DOHH2 (cell line): ENCODE results near the gene TACR2.

Experiments used
- H3F3A ChIP-seq: fragments of 200-600 bp; sonication (generic), shearing (Covaris generic); 2 replicates; pipeline ENCODE4 v1.6.0; 2016; ENCODE audit warnings: antibody characterized with exemption, mild to moderate bottlenecking; ENCODE audit not compliant: control insufficient read depth, insufficient read depth
- H3K27ac ChIP-seq: fragments of 200-600 bp; sonication (generic); 2 replicates; pipeline ENCODE4 v1.5.1; 2014; ENCODE audit warnings: low read depth, mild to moderate bottlenecking, low read length, moderate library complexity
- H3K27me3 ChIP-seq: fragments of 200-600 bp; sonication (generic); 2 replicates; pipeline ENCODE4 v1.6.1; 2014; ENCODE audit warnings: mild to moderate bottlenecking, low read length, mixed read lengths; ENCODE audit not compliant: control insufficient read depth
- H3K36me3 ChIP-seq: fragments of 200-600 bp; sonication (generic); 2 replicates; pipeline ENCODE4 v1.6.1; 2014; ENCODE audit warnings: mild to moderate bottlenecking, low read length, moderate library complexity, mixed read lengths; ENCODE audit not compliant: control insufficient read depth
- H3K4me1 ChIP-seq: fragments of 200-600 bp; sonication (generic); 2 replicates; pipeline ENCODE4 v1.6.1; 2014; ENCODE audit warnings: mild to moderate bottlenecking, low read length, mixed read lengths; ENCODE audit not compliant: control insufficient read depth
- H3K4me2 ChIP-seq: fragments of 200-600 bp; sonication (generic); 2 replicates; pipeline ENCODE4 v1.6.0; 2014; ENCODE audit warnings: mild to moderate bottlenecking, low read length, moderate library complexity
- H3K4me3 ChIP-seq: fragments of 200-600 bp; sonication (generic); 2 replicates; pipeline ENCODE4 v1.5.1; 2014; ENCODE audit warnings: mild to moderate bottlenecking, low read length, mixed read lengths
- H3K79me2 ChIP-seq: fragments of 200-600 bp; sonication (generic); 2 replicates; pipeline ENCODE4 v1.6.1; 2014; ENCODE audit warnings: mild to moderate bottlenecking, low read length, mixed read lengths; ENCODE audit not compliant: control insufficient read depth
- H3K9me2 ChIP-seq: fragments of 200-600 bp; sonication (generic); replicated peaks from 2 replicates; pipeline ENCODE4 v1.6.1; 2014; ENCODE audit warnings: mild to moderate bottlenecking, low read length, mixed read lengths; ENCODE audit not compliant: control insufficient read depth
- H3K9me3 ChIP-seq: fragments of 200-600 bp; sonication (generic); 2 replicates; pipeline ENCODE4 v1.6.1; 2014; ENCODE audit warnings: antibody characterized with exemption, low read length, mixed read lengths; ENCODE audit not compliant: control insufficient read depth, insufficient read depth
- H4K20me1 ChIP-seq: fragments of 200-600 bp; sonication (generic); 2 replicates; pipeline ENCODE4 v1.6.0; 2014; ENCODE audit warnings: low read depth, mild to moderate bottlenecking, antibody characterized with exemption, low read length, moderate library complexity; ENCODE audit not compliant: control insufficient read depth, insufficient read depth
- CTCF ChIP-seq: fragments of 200-600 bp; sonication (generic); IDR thresholded peaks from one replicate; pipeline ENCODE4 v1.5.1; 2014; ENCODE audit warnings: antibody characterized with exemption, mild to moderate bottlenecking, low read depth, low read length; ENCODE audit not compliant: poor library complexity, severe bottlenecking
- EZH2phosphoT487 ChIP-seq: fragments of 200-600 bp; sonication (generic); IDR thresholded peaks from 2 replicates; pipeline ENCODE4 v1.6.1; 2017; ENCODE audit warnings: borderline replicate concordance, mild to moderate bottlenecking, antibody characterized with exemption, low read length, moderate library complexity, mixed read lengths

Gene TACR2

GRCh38 chr10:69375307-69376151, 41.2 kb downstream of the TACR2 start:
- H3K36me3 ChIP-seq, result peaks cover 32% of the 10 kb centered on the region
- no peak overlapping the region for H3K27ac ChIP-seq
- H3K4me2 ChIP-seq, result no peak overlapping the region
- no peak for TF ChIP-seq EZH2phosphoT487
- TF ChIP-seq CTCF, result no peak
- no peaks in the 10 kb centered on the region for H4K20me1 ChIP-seq
- H3K27me3 ChIP-seq, result no peaks in the 10 kb centered on the region
- no peaks in the 10 kb centered on the region for H3K9me3 ChIP-seq
- no peaks in the 10 kb centered on the region for H3K9me2 ChIP-seq
- H3K4me3 ChIP-seq, result no peak overlapping the region
- no peaks in the 10 kb centered on the region for H3K79me2 ChIP-seq
- H3K4me1 ChIP-seq, result peaks cover 6% of the 10 kb centered on the region
- H3F3A ChIP-seq, result 0 out of 2 replicates have a peak, but pooled peaks cover 2% of the 10 kb centered on the region

GRCh38 chr10:69374931-69375306, 41.8 kb downstream of the TACR2 start:
- no peak for TF ChIP-seq CTCF
- no peak for TF ChIP-seq EZH2phosphoT487
- Histone ChIP-seq H3K27me3 (no peaks in the 10 kb centered on the region), H3K9me3 (no peaks in the 10 kb centered on the region), H3K79me2 (no peaks in the 10 kb centered on the region), H3K9me2 (no peaks in the 10 kb centered on the region), H3F3A (0 out of 2 replicates have a peak, but pooled peaks cover 2% of the 10 kb centered on the region), H3K36me3 (peaks cover 32% of the 10 kb centered on the region), H3K27ac (no peak overlapping the region), H4K20me1 (no peaks in the 10 kb centered on the region), H3K4me3 (no peak overlapping the region), H3K4me1 (peaks cover 6% of the 10 kb centered on the region), H3K4me2 (no peak overlapping the region)

- H3K27me3 ChIP-seq, result no peaks in the 10 kb centered on the region
- no peak for TF ChIP-seq CTCF
- no peak for TF ChIP-seq EZH2phosphoT487
- H3K4me1 ChIP-seq, result peaks cover 6% of the 10 kb centered on the region
- no peak overlapping the region for H3K4me3 ChIP-seq
- peaks cover 28% of the 10 kb centered on the region for H3K36me3 ChIP-seq
- H3K79me2 ChIP-seq, result no peaks in the 10 kb centered on the region
- H3K9me3 ChIP-seq, result no peaks in the 10 kb centered on the region
- no peak overlapping the region for H3K4me2 ChIP-seq
- H4K20me1 ChIP-seq, result no peaks in the 10 kb centered on the region
- H3K9me2 ChIP-seq, result no peaks in the 10 kb centered on the region
- H3K27ac ChIP-seq, result no peak overlapping the region
- H3F3A ChIP-seq, result 0 out of 2 replicates have a peak, but pooled peaks cover 2% of the 10 kb centered on the region
Measured at GRCh38 chr10:69374242-69374641, 42.5 kb downstream of the TACR2 start.
